Colonic mucosa (tissue), 4 donors: ENCODE results near the gene SEC23A. TPM values are rescaled to one million over a fixed set of nuclear protein-coding genes. Genes with fewer than 3 reads are reported as not detected.
"Not testable (repeated sequence)": the region's sequence is repeated elsewhere in the genome, so short reads cannot be mapped to it uniquely, and the experiment has no call there.

Experiments used
- DNase-seq: peaks from one replicate; pipeline ENCODE4 v3.0.0-alpha.2; 2020
- H3K27ac ChIP-seq: fragments of 200-600 bp; one replicate; pipeline ENCODE4 v1.8.0; 2021
- H3K27me3 ChIP-seq: fragments of 200-600 bp; one replicate; pipeline ENCODE4 v1.8.0; 2021
- H3K36me3 ChIP-seq: fragments of 200-600 bp; one replicate; pipeline ENCODE4 v1.8.0; 2021
- H3K4me1 ChIP-seq: fragments of 200-600 bp; one replicate; pipeline ENCODE4 v1.8.0; 2021; ENCODE audit warnings: mild to moderate bottlenecking
- H3K4me3 ChIP-seq: fragments of 200-600 bp; one replicate; pipeline ENCODE4 v1.8.0; 2021
- H3K9ac ChIP-seq, 2 donors: one replicate each; pipeline ENCODE4 v1.7.0; 2013; ENCODE audit warnings: control low read depth in 2 of 2, low read depth in 2 of 2, low read length in 2 of 2
- H3K9me3 ChIP-seq: fragments of 200-600 bp; one replicate; pipeline ENCODE4 v1.8.0; 2021
- intact Hi-C: fragments of 100-400 bp; cut with DNase I; formaldehyde crosslinking; loops from one replicate; pipeline ENCODE4 v1.14.1; 2022
- total RNA-seq, 2 donors: library from RNA; stranded (reverse); fragmentation: NEBNext Ultra II Directional in 1 of 2; extraction: Animal tissue kit (Norgen Biotek cat#: 25700) in 1 of 2; gene quantifications; one replicate each; pipeline ENCODE4 v1.2.1, GENCODE V29; 2021
- TF ChIP-seq, protein P1 (sequence below): fragments of 200-600 bp; IDR thresholded peaks from one replicate; pipeline ENCODE4 v1.8.0; 2022; ENCODE audit warnings: antibody characterized with exemption, mild to moderate bottlenecking
- donor health status: healthy.
- donor health status: DM: no; HTN: no; CAD: no.
- donor health status: DM: no; HTN: no; CAD: no.

Gene SEC23A
- total RNA-seq = 100 to 1,000 TPM in 1 of 2 donors, 10 to 100 TPM in 1; 66.6 to 132 TPM

DNA sequence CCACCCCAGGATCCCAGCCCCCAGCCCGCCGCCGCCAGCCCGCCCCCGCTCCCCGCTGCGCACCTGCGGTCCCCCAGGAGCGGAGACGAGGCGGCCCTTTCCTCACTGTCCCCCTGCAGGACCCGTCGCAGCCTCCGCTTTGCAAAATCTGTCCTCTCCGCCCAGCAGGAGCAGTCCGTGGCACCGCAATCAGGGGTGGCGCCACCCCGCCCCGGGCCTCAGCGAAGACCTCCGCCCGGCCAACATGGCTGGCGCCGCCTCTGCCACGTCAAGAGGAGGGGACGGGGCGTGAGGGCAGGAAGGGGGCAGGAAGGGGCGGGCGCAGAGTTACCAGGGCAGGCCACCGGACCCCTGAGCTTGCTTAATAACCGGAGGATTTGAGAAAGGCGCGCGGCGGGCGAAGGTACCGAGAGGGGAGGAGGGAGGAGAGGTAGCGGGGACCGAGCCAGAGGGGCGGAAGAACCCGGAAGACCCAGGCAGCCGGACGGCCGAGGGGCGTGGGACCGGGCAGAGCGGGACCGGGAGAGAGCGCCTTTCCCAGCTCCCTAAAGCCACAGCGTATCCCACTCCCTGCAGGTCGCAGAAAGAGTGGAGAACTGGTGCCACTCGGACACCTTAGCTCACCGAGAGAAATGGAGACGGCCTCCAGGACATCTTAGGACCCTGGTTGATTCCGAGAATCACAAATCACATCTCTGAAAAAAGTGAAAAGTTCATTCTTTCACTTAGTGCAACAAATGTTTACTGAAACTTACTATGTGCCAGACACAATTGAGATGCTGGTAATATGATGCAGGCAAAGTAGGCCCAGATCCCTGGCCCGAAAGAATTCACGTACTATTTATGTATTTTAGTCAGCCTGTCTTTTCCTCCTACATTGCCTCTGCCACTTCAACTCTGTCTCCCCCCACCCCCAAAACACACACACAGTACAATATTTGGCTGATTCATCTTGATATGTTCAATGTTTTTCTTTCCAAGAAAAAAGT is at the start of gene SEC23A:
Gene SEC23A (minus strand): TSS at position 267 of the 989 bp plus-strand sequence. CDS start 7,117 bp downstream, outside the sequence.
- no peaks in the 10 kb centered on the region for H3K9me3 ChIP-seq
- H3K4me1 ChIP-seq = peaks cover 8% of the 10 kb centered on the region
- H3K9ac ChIP-seq = peak within 1 kb of the TSS; percentile 73 to 98
- H3K27ac ChIP-seq = peak within 1 kb of the TSS; percentile 100
- peak; percentile 94 for DNase-seq
- TF ChIP-seq, protein P1, sequence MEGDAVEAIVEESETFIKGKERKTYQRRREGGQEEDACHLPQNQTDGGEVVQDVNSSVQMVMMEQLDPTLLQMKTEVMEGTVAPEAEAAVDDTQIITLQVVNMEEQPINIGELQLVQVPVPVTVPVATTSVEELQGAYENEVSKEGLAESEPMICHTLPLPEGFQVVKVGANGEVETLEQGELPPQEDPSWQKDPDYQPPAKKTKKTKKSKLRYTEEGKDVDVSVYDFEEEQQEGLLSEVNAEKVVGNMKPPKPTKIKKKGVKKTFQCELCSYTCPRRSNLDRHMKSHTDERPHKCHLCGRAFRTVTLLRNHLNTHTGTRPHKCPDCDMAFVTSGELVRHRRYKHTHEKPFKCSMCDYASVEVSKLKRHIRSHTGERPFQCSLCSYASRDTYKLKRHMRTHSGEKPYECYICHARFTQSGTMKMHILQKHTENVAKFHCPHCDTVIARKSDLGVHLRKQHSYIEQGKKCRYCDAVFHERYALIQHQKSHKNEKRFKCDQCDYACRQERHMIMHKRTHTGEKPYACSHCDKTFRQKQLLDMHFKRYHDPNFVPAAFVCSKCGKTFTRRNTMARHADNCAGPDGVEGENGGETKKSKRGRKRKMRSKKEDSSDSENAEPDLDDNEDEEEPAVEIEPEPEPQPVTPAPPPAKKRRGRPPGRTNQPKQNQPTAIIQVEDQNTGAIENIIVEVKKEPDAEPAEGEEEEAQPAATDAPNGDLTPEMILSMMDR = no peak
- H3K4me3 ChIP-seq = peak within 1 kb of the TSS; percentile 93
- intact Hi-C loops = loop anchor here (5.0 kb wide), 1 partner anchor 74 kb away; the partner anchor contains the start of gene PNN
- no peaks in the 10 kb centered on the region for H3K36me3 ChIP-seq
- no peaks in the 10 kb centered on the region for H3K27me3 ChIP-seq

DNA sequence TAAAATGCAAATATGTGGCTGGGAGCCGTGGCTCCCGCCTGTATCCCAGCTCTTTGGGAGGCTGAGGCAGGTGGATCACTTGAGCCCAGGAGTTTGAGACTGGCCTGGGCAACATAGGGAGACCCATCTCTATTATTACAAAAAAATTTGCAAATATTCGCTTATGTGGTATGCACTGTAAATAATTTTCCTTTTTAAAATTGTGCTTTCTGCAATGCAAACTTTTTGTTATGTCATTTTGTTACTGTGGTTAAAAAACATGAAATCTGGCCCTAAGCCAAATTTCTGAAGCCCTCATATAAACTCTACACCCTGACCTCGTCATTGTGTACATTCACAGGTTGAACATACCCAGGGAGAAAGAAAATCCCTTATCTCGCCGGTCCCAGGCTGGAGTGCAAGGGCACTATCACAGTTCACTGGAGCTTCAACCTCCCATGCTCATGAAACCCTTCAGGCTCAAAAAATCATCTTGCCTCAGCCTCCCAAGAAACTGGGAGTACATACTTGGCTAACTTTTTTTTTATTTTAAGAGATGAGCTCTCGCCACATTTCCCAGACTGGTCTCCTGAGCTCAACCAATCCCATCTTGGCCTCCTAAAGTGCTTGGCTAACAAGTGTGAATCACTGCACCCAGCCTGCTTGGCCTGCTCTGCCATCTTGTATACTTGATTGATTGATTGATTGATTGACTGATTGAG is 42.4 kb upstream of the SEC23A start:
- intact Hi-C loops = no loop called here
- Histone ChIP-seq H3K4me3 (no peak overlapping the region), H3K36me3 (no peaks in the 10 kb centered on the region), H3K27ac (no peak overlapping the region), H3K9me3 (no peaks in the 10 kb centered on the region), H3K9ac (no peak overlapping the region), H3K4me1 (no peaks in the 10 kb centered on the region), H3K27me3 (no peaks in the 10 kb centered on the region)
- TF ChIP-seq, protein P1 = no peak
- no peak for DNase-seq

DNA sequence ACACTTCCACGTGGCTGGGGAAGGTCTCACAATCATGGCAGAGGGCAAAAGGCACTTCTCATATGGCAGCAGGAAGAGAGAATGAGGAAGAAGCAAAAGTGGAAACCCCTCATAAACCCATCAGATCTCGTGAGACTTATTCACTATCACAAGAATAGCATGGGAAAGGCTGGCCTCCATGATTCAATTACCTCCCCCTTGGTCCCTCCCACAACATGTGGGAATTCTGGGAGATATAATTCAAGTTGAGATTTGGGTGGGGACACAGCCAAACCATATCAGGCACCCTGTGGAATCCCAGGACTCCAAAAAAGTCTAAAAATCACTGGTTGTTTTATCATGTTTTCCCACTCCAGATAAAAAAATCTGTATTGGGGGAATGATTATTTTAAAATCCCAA is 40.2 kb upstream of the SEC23A start:
- intact Hi-C loops, H3K9ac ChIP-seq, H3K9me3 ChIP-seq, H3K4me3 ChIP-seq, DNase-seq, H3K27me3 ChIP-seq, H3K27ac ChIP-seq, H3K4me1 ChIP-seq, H3K36me3 ChIP-seq: not testable (repeated sequence)

DNA sequence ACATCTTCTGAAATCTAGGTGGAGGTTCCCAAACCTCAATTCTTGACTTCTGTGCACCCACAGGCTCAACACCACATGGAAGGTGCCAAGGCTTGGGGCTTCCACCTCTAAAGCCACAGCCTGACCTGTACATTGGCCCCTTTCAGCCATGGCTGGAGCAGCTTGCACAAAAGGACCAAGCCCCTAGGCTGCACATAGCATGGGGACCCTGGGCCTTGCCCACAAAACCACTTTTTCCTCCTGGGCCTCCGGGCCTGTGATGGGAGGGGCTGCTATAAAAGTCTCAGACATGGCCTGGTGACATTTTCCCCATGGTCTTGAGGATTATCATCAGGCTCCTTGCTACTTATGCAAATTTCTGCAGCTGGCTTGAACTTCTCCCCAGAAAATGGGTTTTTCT is 38.6 kb upstream of the SEC23A start:
- H3K9me3 ChIP-seq, H3K4me1 ChIP-seq, H3K36me3 ChIP-seq, H3K4me3 ChIP-seq, DNase-seq, intact Hi-C loops, H3K27ac ChIP-seq, H3K27me3 ChIP-seq, H3K9ac ChIP-seq: not testable (repeated sequence)

DNA sequence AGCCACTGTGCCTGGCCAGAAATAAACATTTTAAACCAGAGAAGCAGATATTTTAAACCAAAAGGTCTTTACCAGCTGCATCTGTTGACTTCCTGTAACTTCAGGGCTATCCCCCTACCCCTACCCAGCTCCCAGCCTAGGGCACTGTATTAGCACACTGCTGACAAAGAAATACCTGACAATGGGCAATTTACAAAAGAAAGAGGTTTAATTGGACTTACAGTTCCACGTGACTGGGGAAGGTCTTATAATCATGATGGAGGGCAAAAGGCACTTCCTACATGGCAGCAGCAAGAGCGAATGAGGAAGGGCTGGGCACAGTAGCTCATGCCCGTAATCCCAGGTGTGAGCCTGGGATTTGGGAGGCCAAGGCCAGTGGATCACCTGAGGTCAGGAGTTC is 37.1 kb upstream of the SEC23A start:
- no peaks in the 10 kb centered on the region for H3K36me3 ChIP-seq
- intact Hi-C loops = no loop called here
- no peak overlapping the region for H3K27ac ChIP-seq
- H3K9ac ChIP-seq = no peak overlapping the region
- no peak for DNase-seq
- TF ChIP-seq, protein P1 = no peak
- H3K4me1 ChIP-seq = no peaks in the 10 kb centered on the region
- H3K9me3 ChIP-seq = no peaks in the 10 kb centered on the region
- H3K4me3 ChIP-seq = no peak overlapping the region
- H3K27me3 ChIP-seq = no peaks in the 10 kb centered on the region

DNA sequence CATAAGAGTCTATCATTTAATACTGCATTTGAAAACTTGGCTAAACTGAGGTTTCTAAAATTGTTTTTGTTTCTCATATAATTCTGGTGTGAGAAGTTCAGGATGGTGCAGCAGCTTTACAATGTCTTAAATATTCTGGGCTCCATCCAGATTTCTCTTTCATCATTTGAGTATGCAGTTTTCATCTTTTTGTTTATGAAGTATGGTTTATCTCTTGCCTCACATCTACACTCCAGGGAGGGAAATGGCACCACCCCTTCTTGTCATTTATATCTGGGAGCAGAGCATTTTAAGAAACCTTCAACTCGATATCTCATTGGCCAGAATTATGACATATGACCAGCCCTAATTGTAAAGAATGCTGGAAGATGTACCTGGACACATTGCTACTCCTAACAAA is 35.4 kb upstream of the SEC23A start:
- Histone ChIP-seq H3K9me3 (no peaks in the 10 kb centered on the region), H3K27ac (no peak overlapping the region), H3K36me3 (no peaks in the 10 kb centered on the region), H3K4me3 (no peak overlapping the region), H3K27me3 (no peaks in the 10 kb centered on the region), H3K9ac (no peak overlapping the region), H3K4me1 (no peaks in the 10 kb centered on the region)
- intact Hi-C loops = no loop called here
- no peak for DNase-seq
- TF ChIP-seq, protein P1 = no peak

DNA sequence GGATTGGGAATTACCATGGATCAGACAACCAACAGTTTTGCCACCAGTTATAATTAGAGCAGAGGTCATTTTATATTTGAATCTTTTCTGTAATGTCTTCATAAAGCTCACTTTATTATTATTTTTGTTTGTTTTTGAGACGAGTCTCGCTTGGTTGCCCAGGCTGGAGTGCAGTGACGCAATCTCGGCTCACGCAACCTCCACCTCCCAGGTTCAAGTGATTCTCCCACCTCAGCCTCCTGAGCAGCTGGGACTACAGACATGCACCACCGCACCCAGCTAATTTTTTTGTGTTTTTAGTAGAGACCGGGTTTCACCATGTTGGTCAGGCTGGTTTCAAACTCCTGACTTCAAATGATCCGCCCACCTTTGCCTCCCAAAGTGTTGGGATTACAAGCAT is 34.8 kb upstream of the SEC23A start:
- not testable (repeated sequence) for DNase-seq

More for the DNA sequence above, 34.8 kb upstream of the SEC23A start:
- H3K4me1 ChIP-seq, H3K9ac ChIP-seq, H3K27me3 ChIP-seq, intact Hi-C loops, H3K27ac ChIP-seq, H3K36me3 ChIP-seq, H3K4me3 ChIP-seq, H3K9me3 ChIP-seq: not testable (repeated sequence)
